HEK293 (cell line): ENCODE data around the gene NHEJ1.
A peak's percentile ranks its signal among the peaks of the same experiment; 100 is the strongest.

Experiments used
- CTCF ChIA-PET: fragments of 350-600 bp; formaldehyde crosslinking; extraction: SDS; loops from one replicate; lab custom pipeline; 2021; ENCODE audit warnings: antibody characterized with exemption; lab: Yijun Ruan, JAX
- POLR2A ChIA-PET: fragments of 300-600 bp; formaldehyde crosslinking; extraction: SDS; loops from one replicate; lab custom pipeline; 2020; ENCODE audit warnings: antibody characterized with exemption, inconsistent platforms; lab: Yijun Ruan, JAX
- H3K27ac ChIP-seq: fragments of 200-500 bp; sonication (Bioruptor generic); 2 replicates; pipeline ENCODE4 v1.5.1; 2014; ENCODE audit warnings: low read depth, low read length, control low read depth, inconsistent platforms; ENCODE audit errors: extremely low read depth
- H3K36me3 ChIP-seq, 2 experiments: fragments of 200-500 bp in 1 of 2; sonication (Bioruptor generic) in 1 of 2; 1 replicate in 1 of 2; 2 replicates in 1 of 2; pipeline ENCODE4 v1.5.1; 2014 to 2017; ENCODE audit warnings: inconsistent platforms in 2 of 2, low read length in 2 of 2; ENCODE audit not compliant: control insufficient read depth in 2 of 2, insufficient read depth in 1 of 2
- H3K4me1 ChIP-seq: fragments of 200-500 bp; sonication (Bioruptor generic); 2 replicates; pipeline ENCODE4 v1.5.1; 2014; ENCODE audit warnings: mild to moderate bottlenecking, low read length, inconsistent platforms; ENCODE audit not compliant: control insufficient read depth, insufficient read depth
- H3K4me3 ChIP-seq: 2 replicates; pipeline ENCODE4 v1.5.1; 2011; ENCODE audit warnings: low read depth, mild to moderate bottlenecking, control low read depth, low read length, moderate library complexity
- H3K9me3 ChIP-seq: fragments of 200-500 bp; sonication (Bioruptor generic); 2 replicates; pipeline ENCODE4 v1.5.1; 2014; ENCODE audit warnings: low read depth, low read length, inconsistent platforms; ENCODE audit not compliant: control insufficient read depth, insufficient read depth
- EGR2 ChIP-seq: fragments of 450-650 bp; formaldehyde crosslinking; IDR thresholded peaks from 2 replicates; pipeline ENCODE4 v1.5.1; 2016; ENCODE audit warnings: low read depth, missing biosample characterization, missing genetic modification characterization
- KLF9 ChIP-seq: fragments of 450-650 bp; formaldehyde crosslinking; IDR thresholded peaks from 2 replicates; pipeline ENCODE4 v1.5.1; 2016; ENCODE audit warnings: missing biosample characterization, missing genetic modification characterization, low read depth
- OSR2 ChIP-seq: fragments of 450-650 bp; formaldehyde crosslinking; IDR thresholded peaks from 2 replicates; pipeline ENCODE4 v1.5.1; 2016; ENCODE audit warnings: missing biosample characterization, missing genetic modification characterization
- PATZ1 ChIP-seq: fragments of 450-650 bp; formaldehyde crosslinking; IDR thresholded peaks from 2 replicates; pipeline ENCODE4 v1.5.1; 2016; ENCODE audit warnings: missing biosample characterization, missing genetic modification characterization
- SP3 ChIP-seq: fragments of 450-650 bp; formaldehyde crosslinking; IDR thresholded peaks from 2 replicates; pipeline ENCODE4 v1.5.1; 2016; ENCODE audit warnings: missing biosample characterization, missing genetic modification characterization
- YY1 ChIP-seq: fragments of 450-650 bp; formaldehyde crosslinking; IDR thresholded peaks from 2 replicates; pipeline ENCODE4 v1.5.1; 2018; ENCODE audit warnings: missing biosample characterization, missing genetic modification characterization
- ZBTB1 ChIP-seq: fragments of 450-650 bp; formaldehyde crosslinking; IDR thresholded peaks from 2 replicates; pipeline ENCODE4 v1.5.1; 2016; ENCODE audit warnings: missing biosample characterization, missing genetic modification characterization
- ZBTB17 ChIP-seq: fragments of 450-650 bp; formaldehyde crosslinking; IDR thresholded peaks from 2 replicates; pipeline ENCODE4 v1.5.1; 2016; ENCODE audit warnings: missing biosample characterization, missing genetic modification characterization
- ZFHX2 ChIP-seq: fragments of 450-650 bp; formaldehyde crosslinking; conservative IDR thresholded peaks from 2 replicates; pipeline ENCODE4 v1.5.1; 2016; ENCODE audit warnings: missing biosample characterization, missing genetic modification characterization
- ZFP41 ChIP-seq: fragments of 450-650 bp; formaldehyde crosslinking; IDR thresholded peaks from 2 replicates; pipeline ENCODE4 v1.5.1; 2016; ENCODE audit warnings: missing biosample characterization, missing genetic modification characterization, borderline replicate concordance
- ZNF341 ChIP-seq: fragments of 450-650 bp; formaldehyde crosslinking; IDR thresholded peaks from 2 replicates; pipeline ENCODE4; 2016; ENCODE audit warnings: low read depth, missing biosample characterization, missing genetic modification characterization
- ZNF423 ChIP-seq: fragments of 450-650 bp; formaldehyde crosslinking; IDR thresholded peaks from 2 replicates; pipeline ENCODE4 v1.5.1; 2016; ENCODE audit warnings: missing biosample characterization, missing genetic modification characterization
- ZNF433 ChIP-seq: fragments of 450-650 bp; formaldehyde crosslinking; IDR thresholded peaks from 2 replicates; pipeline ENCODE4 v1.5.1; 2016; ENCODE audit warnings: missing biosample characterization, missing genetic modification characterization, low read depth
- ZNF521 ChIP-seq: fragments of 450-650 bp; formaldehyde crosslinking; IDR thresholded peaks from 2 replicates; pipeline ENCODE4 v1.5.1; 2017; ENCODE audit warnings: missing biosample characterization, mild to moderate bottlenecking, missing genetic modification characterization
- ZNF600 ChIP-seq: fragments of 450-650 bp; formaldehyde crosslinking; IDR thresholded peaks from 2 replicates; pipeline ENCODE4 v1.5.1; 2016; ENCODE audit warnings: missing biosample characterization, missing genetic modification characterization
- ZNF660 ChIP-seq: fragments of 450-650 bp; IDR thresholded peaks from 2 replicates; pipeline ENCODE4 v1.5.1; 2018; ENCODE audit warnings: missing biosample characterization, mild to moderate bottlenecking, missing genetic modification characterization
- ZNF843 ChIP-seq: fragments of 450-650 bp; formaldehyde crosslinking; IDR thresholded peaks from 2 replicates; pipeline ENCODE4 v1.5.1; 2016; ENCODE audit warnings: missing biosample characterization, missing genetic modification characterization
- TF ChIP-seq, protein P1 (sequence below): sonication (generic); formaldehyde crosslinking; IDR thresholded peaks from 2 replicates; pipeline ENCODE4 v1.8.1; 2022; ENCODE audit warnings: mild to moderate bottlenecking, moderate library complexity, missing genetic modification reagents
- TF ChIP-seq, protein P2 (sequence below): fragments of 450-650 bp; formaldehyde crosslinking; IDR thresholded peaks from 2 replicates; pipeline ENCODE4 v1.5.1; 2016; ENCODE audit warnings: missing biosample characterization, missing genetic modification characterization
- TF ChIP-seq, protein P3 (sequence below): fragments of 450-650 bp; formaldehyde crosslinking; optimal IDR thresholded peaks from 2 replicates; pipeline ENCODE3; 2016; ENCODE audit warnings: missing biosample characterization, mild to moderate bottlenecking, missing genetic modification characterization
- TF ChIP-seq, protein P4 (sequence below): fragments of 450-650 bp; formaldehyde crosslinking; conservative IDR thresholded peaks from 2 replicates; pipeline ENCODE4 v1.5.1; 2016; ENCODE audit warnings: low read depth, missing biosample characterization, missing genetic modification characterization

NHEJ1 gene

GRCh38 chr2:219179601-219180465 is 19.2 kb upstream of the NHEJ1 start:
- no peak overlapping the region for H3K4me3 ChIP-seq
- ChIA-PET CTCF (interaction anchor here (0.6 to 1.4 kb wide), 5 partner anchors 9 to 1425 kb away, joined by 3 to 5 read pairs (median 4); no protein-coding TSS in a partner anchor), POLR2A (interaction anchor here (4.6 kb wide), 1 partner anchor 27 kb away, joined by 14 read pairs; the partner anchor contains the start of gene ZFAND2B)
- no peaks in the 10 kb centered on the region for H3K9me3 ChIP-seq
- TF ChIP-seq ZNF341 (tag by site-specific recombination), result no peak
- no peak for TF ChIP-seq ZNF433 (tag by site-specific recombination)
- TF ChIP-seq ZNF660 (tag by site-specific recombination), result no peak
- TF ChIP-seq OSR2 (tag by site-specific recombination), result no peak
- no peak for TF ChIP-seq ZNF521 (tag by site-specific recombination)
- TF ChIP-seq, protein P1, sequence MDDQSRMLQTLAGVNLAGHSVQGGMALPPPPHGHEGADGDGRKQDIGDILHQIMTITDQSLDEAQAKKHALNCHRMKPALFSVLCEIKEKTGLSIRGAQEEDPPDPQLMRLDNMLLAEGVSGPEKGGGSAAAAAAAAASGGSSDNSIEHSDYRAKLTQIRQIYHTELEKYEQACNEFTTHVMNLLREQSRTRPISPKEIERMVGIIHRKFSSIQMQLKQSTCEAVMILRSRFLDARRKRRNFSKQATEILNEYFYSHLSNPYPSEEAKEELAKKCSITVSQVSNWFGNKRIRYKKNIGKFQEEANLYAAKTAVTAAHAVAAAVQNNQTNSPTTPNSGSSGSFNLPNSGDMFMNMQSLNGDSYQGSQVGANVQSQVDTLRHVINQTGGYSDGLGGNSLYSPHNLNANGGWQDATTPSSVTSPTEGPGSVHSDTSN (CRISPR knock-in tag), result no peak
- TF ChIP-seq ZNF843, result no peak
- no peak for TF ChIP-seq ZFP41 (tag by site-specific recombination)
- TF ChIP-seq ZNF423 (tag by site-specific recombination), result no peak
- TF ChIP-seq YY1, result no peak
- no peak for TF ChIP-seq SP3 (tag by site-specific recombination)
- TF ChIP-seq PATZ1 (tag by site-specific recombination), result no peak
- no peak for TF ChIP-seq ZNF600
- no peak for TF ChIP-seq ZBTB1 (tag by site-specific recombination)
- TF ChIP-seq, protein P2, sequence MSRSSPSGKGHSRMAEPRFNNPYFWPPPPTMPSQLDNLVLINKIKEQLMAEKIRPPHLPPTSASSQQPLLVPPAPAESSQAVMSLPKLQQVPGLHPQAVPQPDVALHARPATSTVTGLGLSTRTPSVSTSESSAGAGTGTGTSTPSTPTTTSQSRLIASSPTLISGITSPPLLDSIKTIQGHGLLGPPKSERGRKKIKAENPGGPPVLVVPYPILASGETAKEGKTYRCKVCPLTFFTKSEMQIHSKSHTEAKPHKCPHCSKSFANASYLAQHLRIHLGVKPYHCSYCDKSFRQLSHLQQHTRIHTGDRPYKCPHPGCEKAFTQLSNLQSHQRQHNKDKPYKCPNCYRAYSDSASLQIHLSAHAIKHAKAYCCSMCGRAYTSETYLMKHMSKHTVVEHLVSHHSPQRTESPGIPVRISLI (tag by site-specific recombination), result no peak
- no peak overlapping the region for H3K27ac ChIP-seq
- H3K36me3 ChIP-seq, result peaks cover 4 to 55% of the 10 kb centered on the region in 2 experiments; a peak in 2 of 3 replicates
- H3K4me1 ChIP-seq, result peaks cover 6% of the 10 kb centered on the region; the same call in 1 of the 2 replicates

GRCh38 chr2:219178377-219179175 is 18.0 kb upstream of the NHEJ1 start:
- POLR2A ChIA-PET, result interaction anchor here (4.6 kb wide), 1 partner anchor 28 kb away, joined by 14 read pairs; the partner anchor contains the start of gene ZFAND2B
- CTCF ChIA-PET, result interaction anchor here (0.6 kb wide), 1 partner anchor 1424 kb away, joined by 4 read pairs; no protein-coding TSS in a partner anchor
- Histone ChIP-seq H3K4me1 (peaks cover 6% of the 10 kb centered on the region; the same call in 1 of the 2 replicates), H3K36me3 (peaks cover 4 to 59% of the 10 kb centered on the region in 2 experiments; a peak in 2 of 3 replicates), H3K9me3 (no peaks in the 10 kb centered on the region), H3K4me3 (peak overlapping the region; percentile 78), H3K27ac (peak overlapping the region; percentile 42; the same call in 1 of the 2 replicates)
- TF ChIP-seq KLF9 (tag by site-specific recombination), result peak; percentile 35; the same call in 1 of the 2 replicates
- peak; percentile 72 for TF ChIP-seq ZBTB17 (tag by site-specific recombination)
- TF ChIP-seq, protein P3, sequence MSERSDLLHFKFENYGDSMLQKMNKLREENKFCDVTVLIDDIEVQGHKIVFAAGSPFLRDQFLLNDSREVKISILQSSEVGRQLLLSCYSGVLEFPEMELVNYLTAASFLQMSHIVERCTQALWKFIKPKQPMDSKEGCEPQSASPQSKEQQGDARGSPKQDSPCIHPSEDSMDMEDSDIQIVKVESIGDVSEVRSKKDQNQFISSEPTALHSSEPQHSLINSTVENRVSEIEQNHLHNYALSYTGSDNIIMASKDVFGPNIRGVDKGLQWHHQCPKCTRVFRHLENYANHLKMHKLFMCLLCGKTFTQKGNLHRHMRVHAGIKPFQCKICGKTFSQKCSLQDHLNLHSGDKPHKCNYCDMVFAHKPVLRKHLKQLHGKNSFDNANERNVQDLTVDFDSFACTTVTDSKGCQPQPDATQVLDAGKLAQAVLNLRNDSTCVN (tag by site-specific recombination), result peak; percentile 71
- 0 out of 2 replicates have a peak, but pooled peaks have one; percentile 12 for TF ChIP-seq EGR2
- TF ChIP-seq, protein P4, sequence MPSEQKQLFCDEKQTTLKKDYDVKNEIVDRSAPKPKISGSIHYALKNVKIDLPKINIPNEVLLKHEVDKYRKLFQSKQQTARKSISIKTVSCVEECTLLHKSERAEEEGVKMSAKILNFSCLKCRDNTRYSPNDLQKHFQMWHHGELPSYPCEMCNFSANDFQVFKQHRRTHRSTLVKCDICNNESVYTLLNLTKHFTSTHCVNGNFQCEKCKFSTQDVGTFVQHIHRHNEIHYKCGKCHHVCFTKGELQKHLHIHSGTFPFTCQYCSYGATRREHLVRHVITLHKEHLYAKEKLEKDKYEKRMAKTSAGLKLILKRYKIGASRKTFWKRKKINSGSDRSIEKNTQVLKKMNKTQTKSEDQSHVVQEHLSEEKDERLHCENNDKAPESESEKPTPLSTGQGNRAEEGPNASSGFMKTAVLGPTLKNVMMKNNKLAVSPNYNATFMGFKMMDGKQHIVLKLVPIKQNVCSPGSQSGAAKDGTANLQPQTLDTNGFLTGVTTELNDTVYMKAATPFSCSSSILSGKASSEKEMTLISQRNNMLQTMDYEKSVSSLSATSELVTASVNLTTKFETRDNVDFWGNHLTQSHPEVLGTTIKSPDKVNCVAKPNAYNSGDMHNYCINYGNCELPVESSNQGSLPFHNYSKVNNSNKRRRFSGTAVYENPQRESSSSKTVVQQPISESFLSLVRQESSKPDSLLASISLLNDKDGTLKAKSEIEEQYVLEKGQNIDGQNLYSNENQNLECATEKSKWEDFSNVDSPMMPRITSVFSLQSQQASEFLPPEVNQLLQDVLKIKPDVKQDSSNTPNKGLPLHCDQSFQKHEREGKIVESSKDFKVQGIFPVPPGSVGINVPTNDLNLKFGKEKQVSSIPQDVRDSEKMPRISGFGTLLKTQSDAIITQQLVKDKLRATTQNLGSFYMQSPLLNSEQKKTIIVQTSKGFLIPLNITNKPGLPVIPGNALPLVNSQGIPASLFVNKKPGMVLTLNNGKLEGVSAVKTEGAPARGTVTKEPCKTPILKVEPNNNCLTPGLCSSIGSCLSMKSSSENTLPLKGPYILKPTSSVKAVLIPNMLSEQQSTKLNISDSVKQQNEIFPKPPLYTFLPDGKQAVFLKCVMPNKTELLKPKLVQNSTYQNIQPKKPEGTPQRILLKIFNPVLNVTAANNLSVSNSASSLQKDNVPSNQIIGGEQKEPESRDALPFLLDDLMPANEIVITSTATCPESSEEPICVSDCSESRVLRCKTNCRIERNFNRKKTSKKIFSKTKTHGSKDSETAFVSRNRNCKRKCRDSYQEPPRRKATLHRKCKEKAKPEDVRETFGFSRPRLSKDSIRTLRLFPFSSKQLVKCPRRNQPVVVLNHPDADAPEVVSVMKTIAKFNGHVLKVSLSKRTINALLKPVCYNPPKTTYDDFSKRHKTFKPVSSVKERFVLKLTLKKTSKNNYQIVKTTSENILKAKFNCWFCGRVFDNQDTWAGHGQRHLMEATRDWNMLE (tag by site-specific recombination), result no peak
- TF ChIP-seq ZFHX2 (tag by site-specific recombination), result 0 out of 2 replicates have a peak, but pooled peaks have one; percentile 34
